Karpas-422 (cell line): Measurements from ENCODE around the gene C14orf39. TPM values are rescaled to one million over a fixed set of nuclear protein-coding genes. Genes with fewer than 3 reads are reported as not detected.

ENCODE experiments used
- DNase-seq: peaks from one replicate; pipeline ENCODE4 v3.0.0-alpha.2; 2015
- H2AFZ ChIP-seq: fragments of 200-600 bp; sonication (generic); 2 replicates; pipeline ENCODE4 v1.6.1; 2014; ENCODE audit warnings: antibody characterized with exemption, low read length, mixed read lengths
- H3K27ac ChIP-seq: fragments of 200-600 bp; sonication (generic); 2 replicates; pipeline ENCODE4 v1.5.1; 2014; ENCODE audit warnings: mild to moderate bottlenecking, low read length, moderate library complexity
- H3K27me3 ChIP-seq: fragments of 200-600 bp; sonication (generic); 2 replicates; pipeline ENCODE4 v1.6.1; 2014; ENCODE audit warnings: low read length, mixed read lengths
- H3K36me3 ChIP-seq: fragments of 200-600 bp; sonication (generic); 2 replicates; pipeline ENCODE4 v1.6.1; 2014; ENCODE audit warnings: low read length, mixed read lengths; ENCODE audit not compliant: insufficient read depth
- H3K4me1 ChIP-seq: fragments of 200-600 bp; sonication (generic); 2 replicates; pipeline ENCODE4 v1.6.1; 2014; ENCODE audit warnings: mild to moderate bottlenecking, low read length, mixed read lengths
- H3K4me2 ChIP-seq: fragments of 200-600 bp; sonication (generic); 2 replicates; pipeline ENCODE4 v1.6.1; 2014; ENCODE audit warnings: low read length, low read depth, mild to moderate bottlenecking; ENCODE audit not compliant: poor library complexity, severe bottlenecking
- H3K4me3 ChIP-seq: fragments of 200-600 bp; sonication (generic); 2 replicates; pipeline ENCODE4 v1.5.1; 2014; ENCODE audit warnings: mild to moderate bottlenecking, antibody characterized with exemption, low read length, mixed read lengths
- H3K79me2 ChIP-seq: fragments of 200-600 bp; sonication (generic); 2 replicates; pipeline ENCODE4 v1.6.1; 2014; ENCODE audit warnings: mild to moderate bottlenecking, low read length, mixed read lengths
- H3K9ac ChIP-seq: fragments of 200-600 bp; sonication (generic); 2 replicates; pipeline ENCODE4 v1.6.0; 2014; ENCODE audit warnings: low read length
- H3K9me2 ChIP-seq: fragments of 200-600 bp; sonication (generic), shearing (Covaris generic); replicated peaks from 2 replicates; pipeline ENCODE4 v1.6.0; 2014; ENCODE audit warnings: mild to moderate bottlenecking, low read length, moderate library complexity; ENCODE audit not compliant: insufficient read depth
- H3K9me3 ChIP-seq: fragments of 300-700, 200-600 bp; sonication (generic); 2 replicates; pipeline ENCODE4 v1.6.1; 2014; ENCODE audit warnings: low read length, mixed read lengths
- H4K20me1 ChIP-seq: fragments of 200-600 bp; sonication (generic); 2 replicates; pipeline ENCODE4 v1.6.1; 2014; ENCODE audit warnings: mild to moderate bottlenecking, antibody characterized with exemption, low read length, low read depth; ENCODE audit not compliant: insufficient read depth
- total RNA-seq: library from RNA; depleted of rRNA; stranded (reverse); fragments of >200 nt; shearing (Covaris generic); gene quantifications from 2 replicates; pipeline ENCODE4 v1.2.3, GENCODE V29; 2014; ENCODE audit warnings: low replicate concordance; rRNA removed

Gene C14orf39, protein sequence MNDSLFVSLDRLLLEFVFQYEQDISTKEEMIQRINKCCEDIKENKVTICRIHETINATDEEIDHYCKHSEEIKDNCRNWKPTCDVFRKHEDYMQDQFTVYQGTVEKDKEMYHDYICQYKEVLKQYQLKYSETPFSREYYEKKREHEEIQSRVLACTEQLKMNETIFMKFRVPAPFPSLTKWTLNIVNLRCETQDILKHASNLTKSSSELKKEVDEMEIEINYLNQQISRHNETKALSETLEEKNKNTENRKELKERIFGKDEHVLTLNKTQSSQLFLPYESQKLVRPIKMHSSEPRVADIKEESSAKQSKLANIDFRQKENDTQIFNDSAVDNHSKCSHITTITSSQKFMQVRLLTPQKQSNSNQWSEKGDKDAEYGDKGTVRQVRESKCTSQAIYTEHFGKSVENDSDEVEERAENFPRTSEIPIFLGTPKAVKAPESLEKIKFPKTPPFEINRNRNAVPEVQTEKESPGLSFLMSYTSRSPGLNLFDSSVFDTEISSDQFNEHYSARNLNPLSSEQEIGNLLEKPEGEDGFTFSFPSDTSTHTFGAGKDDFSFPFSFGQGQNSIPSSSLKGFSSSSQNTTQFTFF
- not detected in 2 replicates for total RNA-seq

DNA sequence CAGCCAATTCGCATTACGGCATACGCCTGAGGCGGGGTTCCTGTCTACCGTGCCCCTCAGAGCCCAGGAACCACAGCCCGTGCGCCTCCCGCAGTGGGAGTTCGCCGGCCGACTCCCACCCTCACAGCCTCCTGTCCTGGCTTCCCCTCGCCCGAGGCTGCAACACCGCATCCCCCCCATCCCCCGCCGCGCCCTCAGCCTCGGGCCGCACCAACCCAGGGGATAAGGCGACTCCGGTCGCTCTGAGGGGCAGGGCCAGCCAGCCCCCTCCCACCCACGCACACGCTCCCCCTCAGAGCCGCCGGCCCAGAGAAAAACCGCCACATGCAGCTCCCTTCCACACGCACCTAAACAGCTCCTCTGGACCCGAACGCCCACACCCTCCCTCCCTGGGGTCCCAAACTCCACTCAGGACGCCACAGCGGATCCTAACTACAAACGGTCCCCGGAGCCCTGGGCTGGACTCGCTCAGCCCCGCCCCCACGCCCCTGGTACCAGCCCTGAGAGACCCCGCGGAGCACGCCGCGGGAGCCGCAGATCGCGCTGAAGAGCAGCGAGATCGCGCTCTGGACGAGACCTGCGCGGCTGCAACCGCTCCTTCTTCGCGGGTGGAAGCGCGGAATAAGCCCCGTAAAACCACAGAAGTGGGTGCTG, at the start of gene C14orf39:
Gene C14orf39, minus strand, starts transcription at position 466 of the 654 bp plus-strand sequence. CDS start 985 bp downstream, outside the sequence.
- Histone ChIP-seq H3K9me2 (no peaks in the 10 kb centered on the region), H3K36me3 (no peaks in the 10 kb centered on the region), H3K9ac (no peak within 1 kb of the TSS), H3K27me3 (no peaks in the 10 kb centered on the region), H2AFZ (no peak within 1 kb of the TSS), H3K79me2 (no peaks in the 10 kb centered on the region), H3K4me3 (no peak within 1 kb of the TSS), H3K9me3 (no peaks in the 10 kb centered on the region), H4K20me1 (no peaks in the 10 kb centered on the region), H3K4me2 (no peak within 1 kb of the TSS), H3K27ac (no peak within 1 kb of the TSS), H3K4me1 (no peaks in the 10 kb centered on the region)
- DNase-seq = no peak

DNA sequence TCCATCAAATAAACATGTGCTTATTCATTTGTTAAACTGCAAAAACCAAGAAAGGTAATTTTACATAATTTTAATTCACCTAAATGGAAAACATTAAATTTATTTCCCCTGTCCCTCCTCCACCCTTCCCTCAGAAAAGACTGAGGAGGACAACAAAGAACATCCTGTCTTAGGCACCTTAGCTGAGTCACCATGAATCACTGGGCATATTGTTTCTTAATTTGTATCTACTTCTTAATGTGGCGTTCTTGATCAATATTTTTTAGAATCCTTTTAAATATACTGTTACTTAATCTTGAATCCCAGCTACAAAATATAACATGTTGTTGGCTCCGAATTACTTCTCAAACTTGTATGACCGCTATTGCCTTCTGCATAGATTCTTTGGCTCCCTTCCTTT, 46.6 kb upstream of the C14orf39 start:
- no peak overlapping the region for H3K27ac ChIP-seq
- H3K9me2 ChIP-seq = no peaks in the 10 kb centered on the region
- H3K9me3 ChIP-seq = no peaks in the 10 kb centered on the region
- no peaks in the 10 kb centered on the region for H3K27me3 ChIP-seq
- no peak overlapping the region for H3K9ac ChIP-seq
- no peaks in the 10 kb centered on the region for H4K20me1 ChIP-seq
- no peaks in the 10 kb centered on the region for H3K36me3 ChIP-seq
- H3K79me2 ChIP-seq = no peaks in the 10 kb centered on the region
- no peak overlapping the region for H3K4me3 ChIP-seq
- H3K4me2 ChIP-seq = no peak overlapping the region
- no peaks in the 10 kb centered on the region for H3K4me1 ChIP-seq
- no peak for DNase-seq
- no peak overlapping the region for H2AFZ ChIP-seq

DNA sequence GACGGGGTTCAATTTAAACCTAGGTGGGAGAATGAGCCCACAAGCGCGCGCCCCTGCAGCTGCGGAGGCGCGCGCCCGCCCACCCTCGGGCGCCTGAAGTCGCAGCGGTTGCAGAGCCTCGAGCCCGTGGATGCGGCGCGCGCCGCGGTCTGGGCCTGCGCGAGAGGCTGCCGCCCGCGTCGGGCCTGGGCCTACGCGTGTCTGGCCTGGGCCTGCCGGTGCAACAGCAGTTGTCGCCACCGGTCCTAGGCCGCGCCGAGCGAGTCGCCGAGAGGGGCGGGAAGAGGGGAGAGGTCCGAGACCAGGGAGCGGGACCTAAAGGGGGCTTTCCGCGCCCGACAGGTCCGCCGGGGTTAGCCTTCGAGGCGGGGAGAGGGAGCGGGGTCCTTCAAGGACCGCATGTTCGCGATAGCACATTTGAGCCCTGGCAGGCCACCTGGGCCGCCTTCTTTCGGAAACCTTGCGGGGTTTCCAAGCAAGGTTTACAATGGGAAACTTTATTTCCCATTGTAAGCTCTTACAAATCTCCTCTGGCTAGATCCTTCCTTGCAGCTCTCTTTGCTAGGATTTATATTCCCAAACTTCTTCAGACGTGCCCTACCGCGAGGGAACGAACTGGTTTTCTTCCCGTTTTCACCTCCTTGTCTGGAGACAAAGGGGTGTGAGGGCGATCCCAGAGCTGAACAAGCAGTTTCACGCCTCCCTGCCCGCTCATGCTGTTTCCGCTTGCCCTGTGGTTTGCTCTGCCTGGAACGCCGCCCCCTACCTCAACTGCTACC, 29.8 kb upstream of the C14orf39 start:
- no peaks in the 10 kb centered on the region for H3K9me3 ChIP-seq
- H3K27me3 ChIP-seq = no peaks in the 10 kb centered on the region
- H3K9me2 ChIP-seq = no peaks in the 10 kb centered on the region
- H3K4me2 ChIP-seq = no peak overlapping the region
- no peaks in the 10 kb centered on the region for H3K4me1 ChIP-seq
- H2AFZ ChIP-seq = no peak overlapping the region
- no peak for DNase-seq
- H4K20me1 ChIP-seq = no peaks in the 10 kb centered on the region
- H3K4me3 ChIP-seq = no peak overlapping the region
- H3K9ac ChIP-seq = no peak overlapping the region
- H3K27ac ChIP-seq = no peak overlapping the region
- H3K79me2 ChIP-seq = no peaks in the 10 kb centered on the region
- no peaks in the 10 kb centered on the region for H3K36me3 ChIP-seq

DNA sequence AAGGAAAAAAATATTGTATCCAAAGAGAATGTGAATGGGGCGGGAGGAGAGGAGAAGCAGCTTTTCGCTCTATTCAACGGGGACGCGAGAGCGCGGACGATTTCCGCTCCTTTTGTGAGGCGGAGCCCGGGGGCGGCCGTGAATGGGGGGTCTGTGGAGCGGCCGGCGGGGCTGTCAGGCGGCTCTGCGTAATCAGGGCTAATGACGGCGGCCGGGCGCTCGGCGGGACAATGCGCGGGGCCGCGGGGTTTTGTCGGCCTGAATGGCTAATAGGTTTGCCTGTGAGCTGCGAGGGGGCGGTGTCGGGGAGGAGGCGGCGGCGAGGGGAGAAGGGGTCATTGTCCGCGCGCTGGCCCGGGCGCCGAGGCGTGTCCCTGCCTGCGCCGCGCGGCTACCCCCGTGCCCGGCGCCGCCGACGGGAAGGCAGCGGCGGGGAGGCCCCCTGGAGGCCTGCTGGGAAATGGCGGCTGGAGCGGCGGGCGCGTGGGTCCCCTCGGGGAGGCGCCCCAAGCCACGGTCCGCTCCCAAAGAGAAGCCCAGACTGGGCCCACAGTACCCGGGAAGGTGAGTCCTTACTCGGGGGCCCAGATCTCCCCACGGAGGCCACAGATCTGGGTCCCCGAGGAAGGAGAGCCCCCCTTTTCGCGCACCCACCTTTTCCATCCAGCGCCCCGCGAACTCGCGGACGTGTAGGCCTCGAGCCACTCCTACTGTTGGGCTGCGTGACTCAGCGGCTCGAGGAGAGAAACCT, 29.1 kb upstream of the C14orf39 start:
- Histone ChIP-seq H3K9me3 (no peaks in the 10 kb centered on the region), H3K79me2 (no peaks in the 10 kb centered on the region), H3K27ac (no peak overlapping the region), H3K27me3 (no peaks in the 10 kb centered on the region), H3K4me2 (no peak overlapping the region), H3K36me3 (no peaks in the 10 kb centered on the region), H3K9ac (no peak overlapping the region), H4K20me1 (no peaks in the 10 kb centered on the region), H2AFZ (no peak overlapping the region), H3K4me3 (no peak overlapping the region), H3K4me1 (no peaks in the 10 kb centered on the region), H3K9me2 (no peaks in the 10 kb centered on the region)
- no peak for DNase-seq

DNA sequence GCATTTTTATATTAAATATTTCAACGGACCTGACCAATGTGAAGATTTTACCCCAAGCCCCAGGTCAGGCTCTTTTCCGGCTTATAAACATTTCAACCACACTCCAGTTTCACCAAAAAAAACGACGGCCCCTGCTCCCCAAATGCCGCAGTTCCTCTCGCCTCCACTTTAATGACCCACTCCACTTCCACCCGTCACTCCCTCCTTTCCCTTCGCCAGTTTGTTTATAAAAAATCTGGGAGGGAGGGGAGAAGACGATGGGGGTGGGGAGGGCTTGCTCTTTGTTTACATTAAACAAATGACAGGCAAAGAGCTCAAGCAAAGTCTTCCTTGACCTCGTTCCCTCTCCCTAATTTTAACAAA, 28.5 kb upstream of the C14orf39 start:
- H3K9ac ChIP-seq = no peak overlapping the region
- H3K4me3 ChIP-seq = no peak overlapping the region
- H2AFZ ChIP-seq = no peak overlapping the region
- no peaks in the 10 kb centered on the region for H3K4me1 ChIP-seq
- H3K27ac ChIP-seq = no peak overlapping the region
- no peaks in the 10 kb centered on the region for H4K20me1 ChIP-seq
- no peak overlapping the region for H3K4me2 ChIP-seq
- no peaks in the 10 kb centered on the region for H3K36me3 ChIP-seq
- no peaks in the 10 kb centered on the region for H3K79me2 ChIP-seq
- H3K9me2 ChIP-seq = no peaks in the 10 kb centered on the region
- H3K27me3 ChIP-seq = no peaks in the 10 kb centered on the region
- no peak for DNase-seq
- no peaks in the 10 kb centered on the region for H3K9me3 ChIP-seq

DNA sequence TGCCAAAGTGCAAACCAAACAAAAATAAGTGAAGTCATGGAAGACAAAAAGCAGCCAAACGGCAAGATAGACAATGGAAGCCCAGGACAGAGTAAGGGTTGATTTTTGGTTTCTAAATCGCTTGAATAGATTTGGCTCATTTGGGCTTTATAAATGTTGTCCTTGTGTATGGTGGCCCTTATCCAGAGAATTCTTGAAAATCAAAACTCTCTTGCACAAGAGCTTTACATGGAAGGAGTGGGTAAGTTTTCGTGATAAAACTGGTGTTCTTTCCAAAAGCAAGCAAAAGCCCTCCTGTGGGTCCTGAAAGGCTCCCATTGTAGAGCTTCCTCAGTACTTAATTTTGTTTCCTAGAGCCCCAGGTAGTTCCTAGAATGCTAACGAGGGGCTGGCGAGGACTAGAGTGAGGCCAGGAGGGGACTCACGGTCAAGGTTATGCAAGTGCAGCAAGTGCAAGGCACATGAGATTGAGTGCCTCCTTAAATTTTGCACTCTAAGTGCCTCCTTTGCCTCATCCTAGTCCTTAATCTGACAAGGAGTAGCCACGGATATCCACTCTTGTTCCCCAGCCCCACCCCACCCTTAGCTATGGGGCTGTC, 27.2 kb upstream of the C14orf39 start:
- H3K27me3 ChIP-seq = no peaks in the 10 kb centered on the region
- no peak overlapping the region for H3K27ac ChIP-seq
- no peak overlapping the region for H3K4me2 ChIP-seq
- H4K20me1 ChIP-seq = no peaks in the 10 kb centered on the region
- H3K36me3 ChIP-seq = no peaks in the 10 kb centered on the region
- no peaks in the 10 kb centered on the region for H3K79me2 ChIP-seq
- no peak overlapping the region for H3K9ac ChIP-seq
- DNase-seq = no peak
- no peak overlapping the region for H3K4me3 ChIP-seq
- H2AFZ ChIP-seq = no peak overlapping the region
- no peaks in the 10 kb centered on the region for H3K9me2 ChIP-seq
- no peaks in the 10 kb centered on the region for H3K4me1 ChIP-seq
- no peaks in the 10 kb centered on the region for H3K9me3 ChIP-seq

DNA sequence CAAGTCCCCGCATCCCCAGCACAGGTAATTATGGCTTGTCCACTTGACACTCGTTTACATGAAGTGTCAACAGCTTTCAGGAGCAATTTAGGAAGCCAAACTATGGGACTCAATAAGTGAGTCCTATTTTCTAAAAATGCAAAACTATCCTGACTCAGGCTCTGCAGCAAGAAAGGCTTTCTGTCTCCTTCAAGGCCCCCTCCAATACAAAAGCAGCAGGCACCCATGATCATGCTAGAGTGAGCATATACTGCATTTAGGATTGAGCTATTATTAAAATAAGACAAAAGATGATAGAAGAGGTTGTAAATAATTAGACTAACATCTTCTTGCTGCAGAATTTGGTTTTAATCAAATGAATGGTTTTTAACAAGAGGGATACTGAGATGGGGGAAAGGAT, 26.3 kb upstream of the C14orf39 start:
- Histone ChIP-seq H3K79me2 (no peaks in the 10 kb centered on the region), H3K4me1 (no peaks in the 10 kb centered on the region), H3K4me3 (no peak overlapping the region), H3K9me2 (no peaks in the 10 kb centered on the region), H3K9me3 (no peaks in the 10 kb centered on the region), H3K4me2 (no peak overlapping the region), H3K27me3 (no peaks in the 10 kb centered on the region), H3K36me3 (no peaks in the 10 kb centered on the region), H4K20me1 (no peaks in the 10 kb centered on the region), H3K9ac (no peak overlapping the region), H2AFZ (no peak overlapping the region), H3K27ac (no peak overlapping the region)
- no peak for DNase-seq
